GM18519 (cell line): Measurements from ENCODE around the gene RNF114.
"Not testable (repeated sequence)": the region's sequence is repeated elsewhere in the genome, so short reads cannot be mapped to it uniquely, and the experiment has no call there.

Experiments used
- ATAC-seq: cut with Tn5 transposase; IDR thresholded peaks from one replicate; pipeline ENCODE4 v1.9.1; 2021; ENCODE audit warnings: mild to moderate bottlenecking, moderate library complexity; ENCODE audit not compliant: unreplicated experiment, low FRiP score

RNF114 gene

DNA sequence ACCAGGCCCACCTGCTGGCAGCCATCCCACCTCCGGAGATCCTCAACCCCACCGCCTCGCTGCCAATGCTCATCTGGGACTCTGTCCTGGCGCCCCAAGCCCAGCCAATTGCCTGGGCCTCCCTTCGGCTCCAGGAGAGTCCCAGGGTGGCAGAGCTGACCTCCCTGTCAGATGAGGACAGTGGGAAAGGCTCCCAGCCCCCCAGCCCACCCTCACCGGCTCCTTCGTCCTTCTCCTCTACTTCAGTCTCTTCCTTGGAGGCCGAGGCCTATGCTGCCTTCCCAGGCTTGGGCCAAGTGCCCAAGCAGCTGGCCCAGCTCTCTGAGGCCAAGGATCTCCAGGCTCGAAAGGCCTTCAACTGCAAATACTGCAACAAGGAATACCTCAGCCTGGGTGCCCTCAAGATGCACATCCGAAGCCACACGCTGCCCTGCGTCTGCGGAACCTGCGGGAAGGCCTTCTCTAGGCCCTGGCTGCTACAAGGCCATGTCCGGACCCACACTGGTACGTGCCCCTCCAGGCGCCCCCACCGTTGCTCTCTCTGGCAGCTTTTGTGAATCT is 47.7 kb downstream of the RNF114 start:
- no peak for ATAC-seq

DNA sequence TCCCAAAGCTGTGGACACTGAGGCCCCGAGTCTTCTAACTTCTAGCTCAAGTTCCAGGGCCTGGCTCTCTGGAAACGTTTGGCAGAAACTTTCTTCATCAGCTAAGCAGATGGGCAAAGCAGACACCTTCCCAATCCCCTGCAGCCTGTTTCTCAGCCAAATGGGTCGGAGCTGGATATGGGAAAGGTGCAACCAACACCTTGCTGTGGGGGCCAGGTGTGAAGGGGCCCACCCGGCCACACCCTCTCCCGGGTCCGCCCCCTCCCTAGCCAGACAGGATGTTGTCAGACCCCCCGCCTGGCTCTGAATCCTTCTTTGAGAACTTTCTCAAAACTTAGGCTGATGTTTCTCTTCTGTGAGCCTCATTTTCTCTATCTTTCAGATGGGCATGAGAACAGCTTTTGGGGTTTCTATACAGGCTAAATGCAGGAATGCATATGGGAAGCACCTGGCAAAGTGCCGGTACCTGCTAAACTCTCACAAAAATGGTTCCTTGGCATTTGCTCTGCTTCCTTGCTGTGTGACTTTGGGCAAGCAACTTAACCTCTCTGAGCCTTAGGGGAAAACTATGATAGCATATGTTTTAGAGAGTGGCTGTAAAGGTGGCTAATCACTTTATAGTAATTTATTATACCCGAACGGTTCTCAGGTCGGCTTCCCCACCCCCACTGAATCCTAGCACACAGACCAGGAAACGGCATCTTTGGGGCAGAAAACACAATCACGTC is 48.4 kb downstream of the RNF114 start:
- no peak for ATAC-seq

DNA sequence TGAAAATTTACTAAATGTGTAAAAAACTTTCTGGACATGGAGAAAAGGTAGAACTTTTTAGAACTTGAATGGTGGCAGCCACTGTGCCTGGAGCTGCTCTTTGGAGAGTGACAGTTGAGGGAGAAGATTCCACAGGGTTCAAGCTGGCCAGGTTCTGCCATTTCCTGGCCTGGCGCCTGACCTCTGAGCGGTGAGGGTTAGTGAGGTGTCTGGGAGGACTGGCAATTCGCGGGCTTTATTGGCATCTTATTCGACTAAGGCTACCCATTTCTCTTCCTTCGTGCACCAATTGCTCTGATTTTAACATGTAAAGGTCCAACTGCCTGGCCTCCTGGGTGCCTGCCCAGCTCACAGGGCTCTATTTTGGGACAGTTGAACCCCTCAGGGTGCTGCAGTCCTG is 49.0 kb downstream of the RNF114 start:
- no peak for ATAC-seq

DNA sequence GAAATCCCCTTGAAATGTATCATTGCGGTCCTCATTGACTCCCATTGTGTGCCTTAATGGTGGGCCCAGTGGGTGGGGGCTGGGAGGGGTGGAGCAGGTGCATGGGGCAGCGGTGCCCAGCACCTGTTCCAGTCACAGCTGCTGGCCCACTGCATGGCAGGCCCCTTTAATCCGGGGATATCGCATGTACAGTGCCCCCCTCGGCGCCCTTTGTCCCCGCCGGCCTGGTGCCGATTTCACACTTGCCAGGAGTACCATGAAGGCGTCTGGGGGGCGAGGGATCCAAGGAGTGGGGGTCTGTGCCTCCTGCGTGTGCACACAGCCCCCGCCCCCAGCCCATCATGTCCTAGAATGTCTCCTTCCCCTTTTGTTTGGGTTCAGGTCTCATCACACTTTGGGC is 49.4 kb downstream of the RNF114 start:
- no peak for ATAC-seq

DNA sequence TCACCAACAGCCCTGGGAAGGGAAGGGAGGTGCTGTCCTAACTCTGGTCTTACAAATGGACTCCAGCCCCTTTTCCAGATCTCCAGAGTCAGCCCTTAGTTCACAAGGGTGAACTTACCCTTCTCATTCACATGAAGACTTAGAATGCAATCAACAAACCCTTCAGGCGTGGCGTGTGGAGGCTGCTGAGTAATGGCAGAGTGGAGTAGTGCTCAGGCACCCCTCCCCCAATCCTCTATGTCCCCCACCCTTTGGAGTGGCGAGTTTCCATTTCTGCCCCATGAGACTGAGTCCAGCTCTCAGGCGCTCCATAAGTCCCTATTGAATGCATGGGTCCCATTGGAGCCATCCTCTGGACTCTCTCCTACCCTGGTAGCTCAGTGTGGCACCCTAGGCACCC is 49.9 kb downstream of the RNF114 start:
- ATAC-seq = no peak

DNA sequence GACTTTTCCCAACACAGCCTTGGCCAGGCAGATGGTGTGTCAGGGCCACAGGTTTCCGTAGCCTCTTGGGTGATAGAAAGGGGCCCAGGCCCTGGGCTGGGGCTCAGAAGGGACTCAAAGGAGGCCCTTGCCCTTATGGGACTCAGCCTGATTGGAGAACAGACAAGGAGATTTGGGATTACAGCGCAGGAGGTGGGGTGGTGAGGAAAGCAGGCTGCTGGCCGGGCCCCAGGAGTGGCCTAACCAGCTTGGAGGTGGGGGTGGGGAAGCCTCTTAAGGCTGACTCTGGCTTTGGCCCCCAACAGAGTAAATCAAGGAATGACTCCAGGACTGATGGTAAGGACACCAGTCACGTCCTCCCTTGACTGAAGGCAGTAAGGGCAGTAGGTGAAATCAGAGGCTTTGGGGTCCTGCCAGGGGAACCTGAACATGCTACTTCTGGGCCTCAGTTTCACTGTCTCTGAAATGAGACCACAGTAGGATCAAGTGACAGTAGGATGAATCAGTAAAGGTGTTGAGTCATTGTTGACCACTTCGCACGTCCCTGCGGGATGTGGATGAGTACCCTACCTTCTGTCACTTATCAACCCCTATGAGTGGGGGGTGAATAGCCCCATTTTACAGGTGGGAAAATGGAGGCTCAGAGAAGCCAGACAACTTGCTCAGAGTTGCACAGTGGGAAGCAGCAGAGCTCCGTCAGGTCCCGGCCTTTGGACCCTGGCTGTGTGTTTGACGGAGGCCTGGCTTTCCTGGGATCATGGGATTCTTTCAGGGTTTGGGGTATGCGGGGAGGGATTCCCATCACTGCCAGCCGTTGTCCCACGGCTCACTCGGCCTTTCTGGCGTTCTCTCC is 51.0 kb downstream of the RNF114 start:
- no peak for ATAC-seq

DNA sequence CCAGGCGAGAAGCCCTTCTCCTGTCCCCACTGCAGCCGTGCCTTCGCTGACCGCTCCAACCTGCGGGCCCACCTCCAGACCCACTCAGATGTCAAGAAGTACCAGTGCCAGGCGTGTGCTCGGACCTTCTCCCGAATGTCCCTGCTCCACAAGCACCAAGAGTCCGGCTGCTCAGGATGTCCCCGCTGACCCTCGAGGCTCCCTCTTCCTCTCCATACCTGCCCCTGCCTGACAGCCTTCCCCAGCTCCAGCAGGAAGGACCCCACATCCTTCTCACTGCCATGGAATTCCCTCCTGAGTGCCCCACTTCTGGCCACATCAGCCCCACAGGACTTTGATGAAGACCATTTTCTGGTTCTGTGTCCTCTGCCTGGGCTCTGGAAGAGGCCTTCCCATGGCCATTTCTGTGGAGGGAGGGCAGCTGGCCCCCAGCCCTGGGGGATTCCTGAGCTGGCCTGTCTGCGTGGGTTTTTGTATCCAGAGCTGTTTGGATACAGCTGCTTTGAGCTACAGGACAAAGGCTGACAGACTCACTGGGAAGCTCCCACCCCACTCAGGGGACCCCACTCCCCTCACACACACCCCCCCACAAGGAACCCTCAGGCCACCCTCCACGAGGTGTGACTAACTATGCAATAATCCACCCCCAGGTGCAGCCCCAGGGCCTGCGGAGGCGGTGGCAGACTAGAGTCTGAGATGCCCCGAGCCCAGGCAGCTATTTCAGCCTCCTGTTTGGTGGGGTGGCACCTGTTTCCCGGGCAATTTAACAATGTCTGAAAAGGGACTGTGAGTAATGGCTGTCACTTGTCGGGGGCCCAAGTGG is 51.9 kb downstream of the RNF114 start:
- ATAC-seq = no peak

DNA sequence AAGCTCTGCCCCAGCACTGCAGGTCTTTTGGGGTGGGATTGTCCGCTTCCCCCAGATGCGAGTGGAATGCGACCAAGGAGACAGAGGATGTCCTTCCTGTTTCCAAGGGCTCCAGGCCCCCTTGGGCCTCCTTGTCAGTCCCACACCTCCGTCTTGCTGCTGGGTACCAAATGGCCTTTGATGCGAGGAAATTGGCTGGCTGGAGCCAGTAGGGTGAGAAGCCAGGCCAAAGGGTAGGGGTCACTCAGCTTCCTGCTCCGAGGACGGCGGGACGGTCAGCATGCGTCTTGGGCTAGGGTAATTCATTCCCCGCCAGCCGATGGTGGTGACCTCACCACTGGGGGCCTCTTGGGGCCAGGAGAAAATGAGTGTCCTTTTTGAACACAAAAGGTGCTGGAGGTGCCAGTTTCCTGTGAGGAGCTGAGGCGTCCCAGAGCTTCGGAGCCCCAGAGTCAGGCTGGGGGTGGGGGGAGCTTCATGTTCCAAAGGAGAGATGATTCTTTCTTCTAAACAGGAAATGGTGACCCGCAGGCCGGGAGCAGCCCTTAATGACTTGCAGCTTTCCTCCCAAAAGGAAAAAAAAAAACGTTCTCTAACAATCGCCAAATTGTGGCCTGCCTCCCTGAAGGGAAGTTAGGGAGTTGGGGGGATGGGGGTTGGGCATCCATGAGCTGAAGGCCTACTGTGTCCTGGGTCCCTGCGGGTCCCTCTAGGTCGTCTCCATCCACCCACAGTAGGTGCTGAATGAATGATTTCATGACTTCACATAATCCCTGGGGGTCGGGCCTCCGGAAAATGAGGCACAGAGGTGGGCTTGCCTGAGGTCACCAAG is 53.3 kb downstream of the RNF114 start:
- no peak for ATAC-seq

DNA sequence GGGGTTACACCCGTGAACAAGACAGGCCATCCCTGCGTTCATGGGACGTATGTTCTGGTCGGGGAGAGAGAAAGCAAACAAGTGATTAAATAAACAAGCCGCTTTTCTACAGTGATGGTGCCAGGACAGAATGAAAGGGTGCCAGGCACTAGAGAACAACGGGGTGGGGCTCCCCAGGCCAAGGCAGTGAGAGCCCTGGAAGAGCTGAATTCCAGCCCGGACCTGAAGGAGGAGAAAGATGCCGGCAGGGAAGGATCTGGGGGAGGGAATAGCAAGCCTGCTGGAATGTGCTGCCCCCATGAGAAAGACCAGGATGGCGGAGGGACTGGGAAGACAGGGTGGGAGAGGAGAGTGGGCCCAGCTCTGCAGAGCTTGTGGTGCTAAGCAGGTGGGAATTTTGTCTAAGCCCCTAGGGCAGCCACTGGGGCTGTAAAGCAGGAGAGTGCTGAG is 54.1 kb downstream of the RNF114 start:
- no peak for ATAC-seq

DNA sequence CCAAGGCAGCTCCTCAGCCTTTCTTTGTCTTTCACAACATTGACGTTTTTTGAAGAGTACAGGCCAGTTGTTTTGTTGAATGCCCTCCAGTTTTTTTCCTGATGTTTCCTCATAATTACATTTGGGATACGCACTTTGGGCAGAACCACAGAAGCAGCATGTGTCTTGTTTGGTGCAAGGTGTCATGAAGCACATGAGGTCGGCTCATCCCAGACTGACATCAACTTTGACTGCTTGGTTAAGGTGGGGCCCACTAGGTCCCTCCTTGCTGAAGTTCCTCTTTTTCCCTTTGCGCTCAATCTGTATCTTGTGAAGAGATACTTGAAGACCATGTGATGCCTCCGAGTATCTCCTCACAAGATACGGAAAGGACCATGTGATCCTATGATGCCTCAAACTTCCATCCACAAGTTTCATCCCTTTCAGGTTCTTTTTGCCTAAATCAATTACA is 57.1 kb downstream of the RNF114 start:
- no peak for ATAC-seq

DNA sequence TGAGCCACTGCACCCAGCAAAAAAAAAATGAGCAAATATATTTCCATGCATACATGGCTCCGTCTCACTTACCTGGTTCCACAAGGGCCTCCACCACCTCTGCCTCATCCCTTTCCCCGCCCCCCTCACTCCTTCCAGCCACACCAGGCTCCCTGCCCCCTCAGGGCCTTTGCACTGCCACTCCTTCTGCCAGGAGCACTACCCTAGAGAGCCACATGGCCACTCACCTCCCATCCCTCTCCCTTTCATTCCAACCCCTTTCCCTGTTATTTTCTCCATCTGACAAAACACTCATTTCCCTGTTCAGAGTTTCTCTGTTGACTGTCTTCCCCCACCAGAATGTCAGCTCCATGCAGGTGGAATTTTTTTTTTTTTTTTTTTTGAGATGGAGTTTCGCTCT is 59.4 kb downstream of the RNF114 start:
- no peak for ATAC-seq

DNA sequence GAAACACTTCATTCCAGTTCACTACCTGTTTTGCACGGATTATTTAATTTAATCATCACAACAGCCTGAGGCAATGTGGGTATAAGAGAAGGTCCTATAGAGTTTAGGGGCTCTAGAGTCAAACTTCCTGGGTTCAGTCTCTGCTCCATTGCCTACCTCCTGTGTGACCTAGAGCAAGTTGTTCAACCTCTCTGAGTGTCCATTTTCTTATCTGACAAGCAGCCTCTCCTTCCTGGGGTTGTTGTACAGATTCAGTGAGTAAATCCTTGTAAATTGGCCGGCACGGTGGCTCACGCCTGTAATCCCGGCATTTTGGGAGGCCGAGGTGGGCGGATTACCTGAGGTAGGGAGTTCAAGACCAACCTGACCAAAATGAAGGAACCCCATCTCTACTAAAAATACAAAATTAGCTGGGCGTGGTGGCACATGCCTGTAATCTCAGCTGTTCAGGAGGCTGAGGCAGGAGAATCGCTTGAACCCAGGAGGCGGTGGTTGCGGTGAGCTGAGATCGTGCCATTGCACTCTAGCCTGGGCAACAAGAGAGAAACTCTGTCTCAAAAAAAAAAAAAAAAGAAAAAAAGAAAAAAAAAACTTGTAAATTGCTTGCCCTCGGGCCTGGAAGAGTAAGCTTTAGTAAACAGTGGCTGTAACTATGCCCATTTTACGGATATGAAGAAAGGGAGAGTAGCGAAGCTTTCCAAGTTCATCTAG is 62.4 kb downstream of the RNF114 start:
- not testable (repeated sequence) for ATAC-seq

DNA sequence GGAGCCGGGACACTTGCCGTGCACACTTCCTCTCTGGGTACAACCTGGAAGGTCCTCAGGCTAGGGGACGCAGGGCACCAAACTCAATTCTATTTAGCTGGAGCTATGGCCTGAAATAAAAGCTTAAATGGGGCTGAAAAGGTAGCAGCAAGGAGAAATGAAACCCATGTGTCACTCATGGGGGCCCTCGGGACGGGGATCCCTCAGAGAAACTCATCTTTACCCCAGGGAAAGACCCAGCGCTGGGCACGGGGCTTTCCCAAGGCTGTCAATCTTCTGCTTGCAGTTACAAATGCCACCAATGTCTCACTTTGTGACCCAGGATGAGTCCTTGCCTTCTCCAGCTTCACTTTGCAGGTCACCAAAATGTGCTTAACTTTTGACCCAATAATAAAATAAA is 63.1 kb downstream of the RNF114 start:
- ATAC-seq = no peak

DNA sequence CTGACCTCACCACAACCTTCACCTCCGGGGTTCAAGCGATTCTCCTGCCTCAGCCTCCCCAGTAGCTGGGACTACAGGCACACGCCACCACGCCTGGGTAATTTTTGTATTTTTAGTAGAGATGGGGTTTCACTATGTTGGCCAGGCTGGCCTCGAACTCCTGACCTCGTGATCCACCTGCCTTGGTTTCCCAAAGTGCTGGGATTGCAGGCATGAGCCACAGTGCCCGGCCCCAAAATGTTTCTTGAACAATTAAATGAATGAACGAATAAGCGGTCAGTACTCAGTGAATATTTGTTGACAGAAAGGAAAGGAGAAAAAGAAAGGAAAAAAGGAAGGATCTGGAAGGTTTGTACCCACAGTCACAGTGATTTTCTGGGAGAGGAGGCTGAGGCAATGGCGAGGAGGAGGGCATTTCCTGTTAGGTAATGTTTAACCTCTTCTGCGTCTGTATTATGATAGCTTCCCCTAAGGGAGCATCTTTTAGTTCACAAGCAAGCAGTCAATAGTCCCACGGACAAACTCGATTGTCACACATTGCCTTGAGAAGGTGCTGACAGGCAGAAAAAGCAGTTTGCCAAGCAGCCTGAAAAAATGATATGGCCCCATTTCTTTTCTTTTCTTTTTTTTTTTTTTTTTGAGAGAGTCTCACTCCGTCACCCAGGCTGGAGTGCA is 64.5 kb downstream of the RNF114 start:
- ATAC-seq = not testable (repeated sequence)

DNA sequence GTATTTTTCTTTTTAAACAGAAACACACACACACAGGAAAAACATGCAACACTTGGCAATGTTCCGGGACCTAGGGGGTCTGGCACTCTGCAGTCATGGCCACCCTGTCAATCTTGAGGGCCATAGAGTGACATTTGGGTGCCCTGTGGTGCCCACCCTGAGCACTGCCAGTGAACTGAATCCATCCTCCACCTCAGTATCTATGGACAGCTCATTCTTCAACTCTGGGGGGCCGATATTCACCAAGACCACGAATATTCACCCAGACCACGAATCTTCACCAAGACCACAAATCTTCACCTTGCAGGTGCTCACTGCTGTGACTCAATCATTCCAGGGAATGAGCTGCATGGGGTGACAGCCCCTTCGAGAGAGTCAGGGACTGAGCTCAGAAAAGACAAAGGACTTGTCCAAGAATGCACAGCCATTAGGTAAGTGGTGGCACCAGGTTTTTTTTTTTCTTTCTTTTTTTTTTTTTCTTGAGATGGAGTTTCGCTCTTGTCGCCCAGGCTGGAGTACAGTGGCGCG is 65.7 kb downstream of the RNF114 start:
- ATAC-seq = no peak

DNA sequence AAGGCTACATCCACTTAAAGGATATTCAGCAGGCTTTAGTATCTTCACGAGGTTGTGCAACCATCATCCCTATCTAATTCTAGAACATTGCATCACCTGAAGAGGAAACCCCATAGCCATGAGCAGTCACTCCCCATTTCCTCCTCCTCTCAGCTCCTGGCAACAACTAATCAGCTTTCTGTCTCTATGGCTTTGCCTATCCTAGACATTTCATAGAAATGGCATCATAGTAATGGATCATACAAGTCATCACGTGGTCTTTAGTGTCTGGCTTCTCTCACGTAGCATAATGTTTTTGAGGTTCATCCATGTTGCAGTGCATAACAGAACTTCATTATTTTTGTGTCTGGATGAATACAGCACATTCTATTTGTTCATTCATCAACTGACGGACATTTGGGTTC is 67.1 kb downstream of the RNF114 start:
- no peak for ATAC-seq
